Vagina (tissue), 2 donors: ENCODE data around the gene ANKS1A. TPM values are rescaled to one million over a fixed set of nuclear protein-coding genes. Genes with fewer than 3 reads are reported as not detected.
A peak's percentile ranks its signal among the peaks of the same experiment; 100 is the strongest.

ENCODE experiments used
- DNase-seq, 2 donors: peaks; one replicate each; pipeline ENCODE4 v3.0.0-alpha.2; 2017; ENCODE audit errors: extremely low spot score in 2 of 2
- H3K27ac ChIP-seq: fragments of 200-600 bp; sonication (generic); one replicate; pipeline ENCODE4 v1.5.1; 2019
- H3K27me3 ChIP-seq: fragments of 200-600 bp; sonication (generic); one replicate; pipeline ENCODE4 v1.5.1; 2019
- H3K36me3 ChIP-seq, 2 donors: fragments of 200-600 bp; sonication (generic); one replicate each; pipeline ENCODE4 v1.5.1; 2017 to 2019
- H3K4me1 ChIP-seq: fragments of 200-600 bp; sonication (generic); one replicate; pipeline ENCODE4 v1.5.1; 2019
- H3K4me3 ChIP-seq, 2 donors: fragments of 200-600 bp; sonication (generic); 1 replicate in 1 of 2; 2 replicates in 1 of 2; pipeline ENCODE4 v1.5.1; 2016 to 2019
- H3K9me3 ChIP-seq: fragments of 200-600 bp; sonication (generic); one replicate; pipeline ENCODE4 v1.5.1; 2019
- POLR2A ChIP-seq, 2 donors: fragments of 450-650 bp; IDR thresholded peaks; one replicate each; pipeline ENCODE4 v1.6.1; 2017; ENCODE audit warnings: antibody characterized with exemption in 2 of 2, mild to moderate bottlenecking in 2 of 2, moderate library complexity in 2 of 2
- POLR2AphosphoS5 ChIP-seq, 2 donors: sonication (generic); formaldehyde crosslinking; IDR thresholded peaks; one replicate each; pipeline ENCODE4 v1.9.0; 2017; ENCODE audit warnings: antibody characterized with exemption in 2 of 2, mild to moderate bottlenecking in 2 of 2, low read depth in 1 of 2; ENCODE audit not compliant: insufficient read depth in 1 of 2
- intact Hi-C: fragments of 100-400 bp; cut with DNase I; formaldehyde crosslinking; loops from one replicate; pipeline ENCODE4 v1.15.1; 2023
- total RNA-seq: library from RNA; depleted of rRNA; stranded (reverse); fragments of >200 nt; gene quantifications from one replicate; pipeline ENCODE4 v1.2.3, GENCODE V29; 2016
- TF ChIP-seq, protein P1 (sequence below), 3 experiments: fragments of 450-650 bp in 2 of 3; fragments of 200-600 bp in 1 of 3; sonication (generic) in 1 of 3; IDR thresholded peaks; one replicate each; pipeline ENCODE4 v1.5.1; 2017 to 2019; ENCODE audit warnings: antibody characterized with exemption in 3 of 3, mild to moderate bottlenecking in 2 of 3, moderate library complexity in 2 of 3

The ANKS1A gene
- total RNA-seq, 1 donor from 2014 or later, result 24.3 TPM

- H3K4me1 ChIP-seq, result peaks cover 4% of the 10 kb centered on the region
- no peaks in the 10 kb centered on the region for H3K27me3 ChIP-seq
- H3K27ac ChIP-seq, result no peak overlapping the region
- intact Hi-C loops, result no loop called here
- TF ChIP-seq POLR2AphosphoS5 (IDR thresholded peaks at IDR 0.05; ENCODE audit: insufficient read depth in 1 of 2, low read depth in 1 of 2), result no peak
- no peak for TF ChIP-seq POLR2A (IDR thresholded peaks at IDR 0.05)
- TF ChIP-seq, protein P1, sequence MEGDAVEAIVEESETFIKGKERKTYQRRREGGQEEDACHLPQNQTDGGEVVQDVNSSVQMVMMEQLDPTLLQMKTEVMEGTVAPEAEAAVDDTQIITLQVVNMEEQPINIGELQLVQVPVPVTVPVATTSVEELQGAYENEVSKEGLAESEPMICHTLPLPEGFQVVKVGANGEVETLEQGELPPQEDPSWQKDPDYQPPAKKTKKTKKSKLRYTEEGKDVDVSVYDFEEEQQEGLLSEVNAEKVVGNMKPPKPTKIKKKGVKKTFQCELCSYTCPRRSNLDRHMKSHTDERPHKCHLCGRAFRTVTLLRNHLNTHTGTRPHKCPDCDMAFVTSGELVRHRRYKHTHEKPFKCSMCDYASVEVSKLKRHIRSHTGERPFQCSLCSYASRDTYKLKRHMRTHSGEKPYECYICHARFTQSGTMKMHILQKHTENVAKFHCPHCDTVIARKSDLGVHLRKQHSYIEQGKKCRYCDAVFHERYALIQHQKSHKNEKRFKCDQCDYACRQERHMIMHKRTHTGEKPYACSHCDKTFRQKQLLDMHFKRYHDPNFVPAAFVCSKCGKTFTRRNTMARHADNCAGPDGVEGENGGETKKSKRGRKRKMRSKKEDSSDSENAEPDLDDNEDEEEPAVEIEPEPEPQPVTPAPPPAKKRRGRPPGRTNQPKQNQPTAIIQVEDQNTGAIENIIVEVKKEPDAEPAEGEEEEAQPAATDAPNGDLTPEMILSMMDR (IDR thresholded peaks at IDR 0.05), result no peak
- no peak for DNase-seq
- no peak overlapping the region for H3K4me3 ChIP-seq
- no peaks in the 10 kb centered on the region for H3K9me3 ChIP-seq
- H3K36me3 ChIP-seq, result no peaks in the 10 kb centered on the region
Observed at GRCh38 chr6:34909320-34909883, 20.3 kb downstream of the ANKS1A start.

DNA sequence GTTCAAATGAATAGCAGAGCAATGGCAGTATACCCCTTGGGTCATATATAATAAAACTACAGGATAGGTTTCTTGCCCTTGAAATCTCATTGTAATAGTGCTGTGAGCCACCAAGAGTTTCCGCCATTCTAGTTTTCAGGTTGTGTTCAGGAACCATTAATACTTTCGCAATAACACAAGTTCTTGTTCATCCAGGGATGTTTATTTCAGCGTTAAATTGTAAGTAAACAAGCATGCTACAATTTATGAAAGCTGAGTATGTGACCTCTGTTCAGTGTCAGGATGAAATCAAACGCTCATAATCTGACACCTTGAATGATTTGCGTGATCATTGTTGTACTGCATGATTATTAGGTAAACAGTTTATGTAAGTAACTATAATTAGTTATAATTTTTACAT, 22.8 kb downstream of the ANKS1A start:
- no peak for DNase-seq
- Histone ChIP-seq H3K27ac (no peak overlapping the region), H3K4me1 (peaks cover 16% of the 10 kb centered on the region), H3K36me3 (no peaks in the 10 kb centered on the region), H3K27me3 (no peaks in the 10 kb centered on the region), H3K4me3 (no peak overlapping the region), H3K9me3 (no peaks in the 10 kb centered on the region)
- TF ChIP-seq, protein P1 (IDR thresholded peaks at IDR 0.05), result no peak
- TF ChIP-seq POLR2AphosphoS5 (IDR thresholded peaks at IDR 0.05; ENCODE audit: insufficient read depth in 1 of 2, low read depth in 1 of 2) (no peak), POLR2A (IDR thresholded peaks at IDR 0.05) (no peak)
- intact Hi-C loops, result no loop called here

GRCh38 chr6:34912715-34913464, 23.8 kb downstream of the ANKS1A start:
- no peak overlapping the region for H3K4me3 ChIP-seq
- peaks cover 22% of the 10 kb centered on the region for H3K4me1 ChIP-seq
- TF ChIP-seq, protein P1 (IDR thresholded peaks at IDR 0.05), result no peak
- no peak for TF ChIP-seq POLR2AphosphoS5 (IDR thresholded peaks at IDR 0.05; ENCODE audit: insufficient read depth in 1 of 2, low read depth in 1 of 2)
- no peak for TF ChIP-seq POLR2A (IDR thresholded peaks at IDR 0.05)
- intact Hi-C loops, result no loop called here
- H3K9me3 ChIP-seq, result no peaks in the 10 kb centered on the region
- no peaks in the 10 kb centered on the region for H3K27me3 ChIP-seq
- no peak for DNase-seq
- H3K27ac ChIP-seq, result no peak overlapping the region
- no peaks in the 10 kb centered on the region for H3K36me3 ChIP-seq

DNA sequence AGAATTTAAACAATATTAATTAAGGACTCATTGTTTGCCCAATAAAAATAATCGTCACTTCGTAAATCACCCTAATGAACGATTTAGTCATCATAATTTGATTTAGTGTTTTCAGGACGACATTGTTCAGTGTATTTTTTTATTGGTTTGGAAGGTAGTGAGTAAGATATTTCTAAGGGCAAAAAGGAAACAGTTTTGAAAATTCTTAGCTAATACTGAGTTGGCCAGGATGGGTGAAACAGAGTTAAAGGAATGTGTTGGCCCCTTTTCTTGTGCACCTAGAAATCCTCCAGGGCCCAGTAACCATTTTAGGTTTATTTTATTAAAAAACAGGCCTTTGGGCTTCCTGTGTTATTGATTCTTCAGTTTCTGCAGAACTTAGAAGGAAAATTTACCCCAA, 25.3 kb downstream of the ANKS1A start:
- TF ChIP-seq POLR2AphosphoS5 (IDR thresholded peaks at IDR 0.05; ENCODE audit: insufficient read depth in 1 of 2, low read depth in 1 of 2), result no peak
- TF ChIP-seq, protein P1 (IDR thresholded peaks at IDR 0.05), result no peak
- no peak overlapping the region for H3K27ac ChIP-seq
- no peaks in the 10 kb centered on the region for H3K9me3 ChIP-seq
- H3K36me3 ChIP-seq, result no peaks in the 10 kb centered on the region
- H3K4me1 ChIP-seq, result peaks cover 22% of the 10 kb centered on the region
- intact Hi-C loops, result no loop called here
- H3K4me3 ChIP-seq, result no peak overlapping the region
- no peaks in the 10 kb centered on the region for H3K27me3 ChIP-seq
- no peak for DNase-seq

- Histone ChIP-seq H3K27me3 (no peaks in the 10 kb centered on the region), H3K4me1 (peaks cover 22% of the 10 kb centered on the region), H3K4me3 (no peak overlapping the region), H3K27ac (peak overlapping the region; percentile 63), H3K9me3 (no peaks in the 10 kb centered on the region), H3K36me3 (no peaks in the 10 kb centered on the region)
- TF ChIP-seq, protein P1 (IDR thresholded peaks at IDR 0.05), result no peak
- TF ChIP-seq POLR2AphosphoS5 (IDR thresholded peaks at IDR 0.05; ENCODE audit: insufficient read depth in 1 of 2, low read depth in 1 of 2) (peak in 1 of 2 donors; percentile 47), POLR2A (IDR thresholded peaks at IDR 0.05) (no peak)
- intact Hi-C loops, result no loop called here
- no peak for DNase-seq
Observed at GRCh38 chr6:34916348-34916967, 27.4 kb downstream of the ANKS1A start.
